GM12874 (cell line): ENCODE measurements around the gene REPS1.

Source experiments
- TF ChIP-seq, protein P1 (sequence below): IDR thresholded peaks from 2 replicates; pipeline ENCODE4 v1.5.1; 2011; ENCODE audit warnings: low read depth, mild to moderate bottlenecking, control low read depth, low read length, moderate library complexity; ENCODE audit not compliant: insufficient read depth

Gene REPS1

DNA sequence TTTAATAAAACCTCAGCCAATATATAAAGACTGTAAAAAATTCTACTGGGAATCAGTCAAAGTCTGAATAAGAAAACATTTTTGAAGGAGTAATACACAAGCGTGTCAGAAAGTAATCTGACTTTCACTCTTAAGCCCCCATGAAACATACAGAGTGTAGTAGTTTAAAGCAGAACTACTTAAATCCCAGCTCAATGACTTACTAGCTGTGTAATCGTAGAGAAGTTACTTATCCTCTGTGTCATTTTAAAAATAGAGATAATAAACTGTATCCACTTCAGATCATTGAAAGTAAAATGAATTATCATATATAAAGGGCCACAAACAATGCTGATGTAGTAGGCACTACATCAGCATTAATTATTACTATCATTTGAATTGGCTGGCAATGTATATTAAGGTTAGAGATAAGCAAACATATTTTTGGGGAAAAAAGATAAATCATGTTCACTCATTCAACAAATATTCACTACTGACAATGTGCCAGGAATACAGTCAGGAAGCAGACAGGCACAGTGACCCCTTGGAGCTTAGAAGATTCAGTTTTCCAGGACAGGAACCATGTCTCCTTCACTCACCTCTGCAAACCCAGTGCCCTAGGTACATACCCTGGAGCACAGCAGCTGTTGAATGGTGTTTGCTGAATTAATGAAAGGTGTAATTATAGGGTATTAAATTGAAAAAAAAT, 14.4 kb downstream of the REPS1 start:
- TF ChIP-seq, protein P1, sequence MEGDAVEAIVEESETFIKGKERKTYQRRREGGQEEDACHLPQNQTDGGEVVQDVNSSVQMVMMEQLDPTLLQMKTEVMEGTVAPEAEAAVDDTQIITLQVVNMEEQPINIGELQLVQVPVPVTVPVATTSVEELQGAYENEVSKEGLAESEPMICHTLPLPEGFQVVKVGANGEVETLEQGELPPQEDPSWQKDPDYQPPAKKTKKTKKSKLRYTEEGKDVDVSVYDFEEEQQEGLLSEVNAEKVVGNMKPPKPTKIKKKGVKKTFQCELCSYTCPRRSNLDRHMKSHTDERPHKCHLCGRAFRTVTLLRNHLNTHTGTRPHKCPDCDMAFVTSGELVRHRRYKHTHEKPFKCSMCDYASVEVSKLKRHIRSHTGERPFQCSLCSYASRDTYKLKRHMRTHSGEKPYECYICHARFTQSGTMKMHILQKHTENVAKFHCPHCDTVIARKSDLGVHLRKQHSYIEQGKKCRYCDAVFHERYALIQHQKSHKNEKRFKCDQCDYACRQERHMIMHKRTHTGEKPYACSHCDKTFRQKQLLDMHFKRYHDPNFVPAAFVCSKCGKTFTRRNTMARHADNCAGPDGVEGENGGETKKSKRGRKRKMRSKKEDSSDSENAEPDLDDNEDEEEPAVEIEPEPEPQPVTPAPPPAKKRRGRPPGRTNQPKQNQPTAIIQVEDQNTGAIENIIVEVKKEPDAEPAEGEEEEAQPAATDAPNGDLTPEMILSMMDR, result no peak

DNA sequence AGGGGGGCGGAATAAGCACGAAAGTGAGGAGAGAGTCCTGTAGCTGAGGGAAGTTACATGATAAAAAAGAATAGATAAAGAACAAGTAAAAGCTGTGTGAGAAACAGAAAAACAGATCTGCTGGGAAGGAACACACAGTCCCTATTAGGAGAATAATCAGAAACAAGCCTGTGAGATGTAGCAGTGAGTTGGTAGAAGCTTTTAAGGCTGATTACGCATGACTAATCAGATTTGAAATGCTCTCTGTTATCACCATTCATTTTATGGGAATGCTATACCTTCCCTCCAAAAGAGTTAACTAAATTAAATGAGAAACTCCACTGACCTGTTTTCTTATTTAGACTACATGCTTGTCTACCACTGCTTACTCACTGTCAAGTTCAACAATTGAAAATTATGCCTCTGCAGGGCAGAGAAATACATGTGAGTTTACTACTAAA, 15.8 kb downstream of the REPS1 start:
- TF ChIP-seq, protein P1, result no peak

DNA sequence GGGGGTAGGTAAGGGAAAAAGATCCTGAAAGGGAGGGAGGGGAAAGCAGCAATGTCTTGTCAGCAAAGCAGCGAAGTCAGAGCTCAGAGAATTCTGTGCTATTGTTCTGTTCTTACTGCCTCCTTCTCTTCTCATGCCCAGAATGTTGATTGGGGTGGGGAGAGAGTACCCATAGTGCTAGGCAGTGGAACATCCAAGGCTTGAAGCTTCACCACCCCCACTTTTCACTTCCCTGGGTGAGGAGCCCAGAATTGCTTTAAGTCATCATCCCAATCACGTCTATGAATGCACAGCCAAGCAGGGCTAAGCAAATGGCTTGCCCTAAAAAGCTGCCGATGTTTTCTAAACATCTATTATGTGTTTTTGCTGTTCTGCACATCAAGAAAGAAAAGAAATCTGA, 16.5 kb downstream of the REPS1 start:
- TF ChIP-seq, protein P1, result no peak

DNA sequence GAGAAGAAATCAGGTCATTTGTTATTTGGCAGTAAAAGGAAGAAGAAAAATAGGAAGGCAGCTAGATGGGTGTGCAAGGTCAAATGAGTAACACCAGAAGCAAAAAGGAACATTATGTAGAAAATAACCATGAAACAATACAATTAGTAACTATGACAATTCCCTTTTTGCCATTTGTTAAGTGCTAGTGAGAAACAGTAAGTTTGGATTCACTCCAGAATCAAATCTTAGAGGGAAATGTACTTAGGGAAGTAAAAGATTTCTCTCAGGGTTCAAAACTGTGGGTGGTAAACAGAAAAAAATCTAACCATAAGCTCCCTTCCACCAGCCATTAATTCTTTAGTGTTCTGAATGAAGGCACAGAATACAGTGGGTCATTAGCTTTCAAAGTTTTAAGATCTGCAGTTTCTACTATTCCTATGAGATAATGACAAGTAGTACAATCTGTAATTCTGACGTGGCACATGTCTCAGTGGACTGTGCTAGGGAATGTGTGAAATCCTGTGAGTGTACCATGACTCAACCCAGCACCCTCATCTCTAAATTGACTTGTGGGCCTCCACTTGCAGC, 17.1 kb downstream of the REPS1 start:
- TF ChIP-seq, protein P1, result no peak

DNA sequence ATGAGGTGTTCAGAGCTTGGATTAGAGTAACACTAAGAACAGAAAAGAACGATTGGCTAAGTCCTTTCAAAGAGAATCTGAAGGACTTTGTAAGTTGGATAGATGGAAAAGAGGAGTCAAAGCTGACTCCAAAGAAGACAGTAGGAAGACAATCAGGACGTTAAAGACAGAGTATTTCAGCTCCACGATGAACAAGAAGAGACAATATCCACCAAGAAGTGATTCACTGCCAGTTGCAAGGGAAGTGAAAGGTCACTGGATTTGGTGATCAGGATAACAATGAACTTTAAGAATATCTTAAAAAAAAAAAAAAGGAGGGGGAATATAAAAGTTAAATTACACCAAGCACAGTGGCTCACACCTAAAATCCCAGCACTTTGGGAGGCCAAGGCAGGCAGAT, 17.9 kb downstream of the REPS1 start:
- TF ChIP-seq, protein P1, result no peak

DNA sequence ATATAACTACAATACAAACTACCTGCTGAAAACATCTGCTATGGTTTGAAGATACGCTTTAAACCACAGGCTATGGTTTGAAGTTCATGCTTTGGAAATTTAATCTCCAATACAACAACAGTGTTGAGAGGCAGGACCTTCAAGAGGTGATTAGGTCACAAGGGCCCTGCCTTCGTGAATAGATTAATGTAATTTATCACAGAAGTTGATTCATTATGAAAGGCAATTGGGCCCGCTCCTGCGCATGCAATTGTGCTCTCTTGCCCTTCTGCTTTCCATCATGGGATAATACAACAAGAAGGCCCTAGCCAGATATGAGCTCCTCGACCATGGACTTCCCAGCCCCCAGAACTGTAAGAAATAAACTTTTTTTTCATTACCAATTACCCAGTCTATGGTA, 21.2 kb downstream of the REPS1 start:
- TF ChIP-seq, protein P1, result no peak

DNA sequence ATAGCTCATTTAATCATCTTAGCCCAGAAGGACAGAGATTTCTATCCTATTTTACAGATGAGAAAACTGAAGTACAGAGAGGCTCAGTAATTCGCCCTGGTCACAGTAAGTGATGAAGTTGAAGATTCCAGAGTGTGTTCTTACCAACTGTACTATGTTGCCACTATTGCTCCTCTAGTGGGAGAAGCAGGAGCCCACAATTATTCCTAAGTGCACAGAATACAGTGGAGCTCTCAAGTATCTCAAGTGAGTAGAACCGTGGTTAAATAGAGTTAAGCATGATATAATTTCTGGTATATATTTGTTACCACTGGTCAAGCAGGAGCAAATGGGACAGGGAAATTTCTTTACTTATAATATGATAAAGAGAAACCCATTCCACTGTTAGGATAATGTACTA, 22.1 kb downstream of the REPS1 start:
- TF ChIP-seq, protein P1, result no peak
